HG02623 (cell line): ENCODE data around the gene LAMP1.
"Not testable (repeated sequence)": the region's sequence is repeated elsewhere in the genome, so short reads cannot be mapped to it uniquely, and the experiment has no call there.

Experiments
- ATAC-seq: cut with Tn5 transposase; IDR thresholded peaks from one replicate; pipeline ENCODE4 v1.9.1; 2021; ENCODE audit warnings: moderate library complexity; ENCODE audit not compliant: unreplicated experiment

The LAMP1 gene

DNA sequence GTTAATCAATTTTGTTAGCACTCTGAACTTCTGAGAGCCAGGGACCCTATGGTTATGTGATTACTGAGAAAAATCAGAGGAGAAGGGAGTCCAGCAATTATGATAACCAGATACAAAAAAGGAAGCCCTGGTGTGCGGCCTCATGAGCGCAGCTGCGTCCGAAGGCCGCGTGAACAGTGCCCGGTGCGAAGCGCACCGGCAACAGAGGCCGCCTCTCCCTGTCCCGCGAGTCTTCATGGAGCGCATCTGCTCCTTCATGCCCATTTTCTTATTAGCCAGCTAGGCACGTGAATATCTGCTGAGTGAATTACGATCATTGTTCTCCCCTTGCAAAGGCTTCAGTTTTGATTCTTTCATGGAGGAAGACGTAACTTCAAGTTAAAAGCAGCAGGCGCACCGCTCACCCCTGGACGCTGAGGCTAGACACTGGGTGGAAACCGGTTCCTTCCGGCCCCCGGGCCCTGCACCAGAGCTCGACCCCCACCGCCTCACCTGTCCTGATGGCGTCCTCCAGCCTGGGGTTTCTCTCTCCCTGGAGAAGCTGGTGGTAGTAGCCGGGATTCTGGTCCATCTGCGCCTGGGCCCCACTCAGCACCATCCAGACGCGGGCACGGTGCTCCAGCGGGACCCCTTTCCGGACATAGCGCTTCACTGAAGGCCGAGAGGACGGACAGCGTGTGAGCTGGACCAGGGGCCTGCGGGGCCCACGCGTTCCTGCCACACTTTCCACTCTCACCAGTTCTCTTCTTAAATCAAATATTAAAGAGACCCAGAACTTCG lies 58.0 kb downstream of the LAMP1 start:
- no peak for ATAC-seq

DNA sequence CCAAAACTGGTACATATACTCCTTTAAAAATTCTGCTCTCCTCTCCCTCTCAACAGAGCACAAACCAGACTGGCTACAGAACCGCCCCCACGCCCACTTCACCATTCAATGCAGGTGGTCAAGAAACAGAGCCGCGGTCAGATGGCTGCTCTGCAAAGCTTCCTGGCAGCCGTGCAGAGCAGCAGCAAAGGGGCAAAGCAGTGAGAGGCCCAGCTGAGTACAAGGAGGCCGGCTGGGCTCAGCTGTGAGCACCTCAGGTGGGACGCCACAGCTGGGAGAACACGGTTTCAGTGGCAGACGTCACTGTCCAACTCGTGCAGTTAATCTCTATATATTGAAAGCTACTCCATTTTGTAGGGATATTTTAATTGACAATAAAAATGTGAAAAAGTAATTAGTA lies 58.6 kb downstream of the LAMP1 start:
- no peak for ATAC-seq

DNA sequence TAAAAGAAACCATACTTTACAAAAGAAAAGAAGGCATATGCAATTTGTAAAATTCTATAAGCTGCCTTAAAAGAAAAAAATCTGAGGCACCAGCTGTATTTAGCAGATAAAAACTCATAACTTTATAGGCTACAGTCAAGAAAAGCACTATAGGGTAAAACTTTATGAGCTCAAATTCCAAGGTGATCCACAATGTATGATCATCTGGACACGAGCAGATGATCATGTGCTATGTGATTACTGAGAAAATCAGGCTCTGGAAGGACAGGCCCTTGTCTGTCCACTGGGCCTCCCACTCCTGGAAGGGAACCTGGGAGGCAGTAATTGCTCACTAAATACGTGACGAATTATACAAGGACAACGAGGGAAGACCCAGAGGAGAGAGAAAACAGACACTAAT lies 59.6 kb downstream of the LAMP1 start:
- ATAC-seq: no peak

DNA sequence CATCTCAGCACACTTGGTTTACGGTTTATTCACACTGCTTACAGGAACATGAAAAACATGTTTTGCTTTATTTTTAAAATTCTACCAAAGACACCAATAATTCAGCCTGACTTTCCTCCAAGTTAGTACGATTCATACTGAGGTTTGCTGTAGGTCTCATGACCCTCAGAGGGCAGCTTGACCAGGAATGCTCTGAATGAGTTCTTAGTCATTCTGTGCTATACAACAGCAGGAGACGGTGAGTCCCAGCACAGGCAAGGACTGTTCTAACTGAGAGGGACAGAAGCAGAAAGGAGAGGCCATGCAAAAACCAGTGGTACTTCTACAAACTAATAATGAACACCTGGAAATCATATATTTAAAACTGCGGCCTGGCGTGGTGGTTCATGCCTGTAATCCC lies 60.5 kb downstream of the LAMP1 start:
- ATAC-seq: no peak

DNA sequence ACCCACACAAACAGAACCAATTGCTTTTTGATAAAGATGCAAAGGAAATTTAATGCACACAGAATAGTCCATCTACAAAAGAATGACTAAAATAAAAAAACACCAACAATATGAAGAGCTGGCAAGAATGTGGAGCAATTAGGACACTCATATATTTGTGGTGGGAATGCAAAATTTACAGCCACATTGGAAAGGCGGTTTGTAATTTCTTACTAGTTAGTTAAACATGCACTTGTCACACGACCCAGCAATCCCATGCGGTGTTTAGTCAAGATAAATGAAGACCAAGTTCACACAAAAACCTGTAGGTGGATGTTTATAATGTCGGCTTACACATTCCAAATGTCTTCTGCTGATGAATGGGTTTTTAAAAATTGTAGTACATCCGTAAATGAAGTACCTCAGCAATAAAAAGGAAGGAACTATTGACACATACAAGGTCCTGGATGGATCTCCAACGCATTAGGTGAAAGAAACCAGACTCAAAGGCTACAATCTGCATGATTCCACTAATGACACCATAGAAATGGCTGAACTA lies 61.7 kb downstream of the LAMP1 start:
- ATAC-seq: no peak

DNA sequence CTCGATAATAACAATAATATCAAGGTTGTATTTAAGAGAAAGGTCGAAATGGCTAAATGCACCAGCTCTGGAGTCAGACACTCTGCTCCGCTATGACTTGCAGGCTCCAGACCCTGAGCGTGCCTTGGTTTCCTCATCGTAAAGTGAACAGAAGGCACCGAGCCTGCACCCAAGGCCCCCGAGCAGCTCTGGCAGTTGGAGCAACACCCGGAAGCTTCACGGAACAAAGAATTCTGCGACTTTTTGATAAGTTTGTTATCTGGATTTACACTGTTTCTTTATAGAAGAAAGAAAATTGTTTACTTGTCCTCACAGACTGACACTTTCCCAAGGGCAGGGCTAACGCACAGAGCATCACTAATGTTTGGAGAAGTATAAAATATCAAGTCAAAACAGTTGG lies 62.5 kb downstream of the LAMP1 start:
- no peak for ATAC-seq

DNA sequence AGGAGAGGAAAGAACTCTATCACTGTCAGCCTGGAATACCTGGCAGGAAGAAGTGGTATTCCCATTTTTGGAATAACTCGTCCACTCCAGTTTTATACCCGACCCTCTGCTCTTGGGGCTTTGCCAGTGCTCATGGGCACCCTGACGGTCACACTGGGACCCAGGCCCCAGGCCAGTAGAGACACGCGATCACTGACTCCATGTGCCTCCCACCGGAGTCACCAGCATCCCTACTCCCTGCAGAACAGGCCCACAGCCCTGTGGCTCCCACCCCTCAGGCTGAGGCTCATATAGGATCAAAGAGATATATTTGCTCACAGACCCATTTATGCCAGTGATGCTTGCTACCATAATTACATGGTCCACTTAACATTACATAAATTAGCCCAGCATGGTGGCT lies 63.4 kb downstream of the LAMP1 start:
- ATAC-seq: no peak

DNA sequence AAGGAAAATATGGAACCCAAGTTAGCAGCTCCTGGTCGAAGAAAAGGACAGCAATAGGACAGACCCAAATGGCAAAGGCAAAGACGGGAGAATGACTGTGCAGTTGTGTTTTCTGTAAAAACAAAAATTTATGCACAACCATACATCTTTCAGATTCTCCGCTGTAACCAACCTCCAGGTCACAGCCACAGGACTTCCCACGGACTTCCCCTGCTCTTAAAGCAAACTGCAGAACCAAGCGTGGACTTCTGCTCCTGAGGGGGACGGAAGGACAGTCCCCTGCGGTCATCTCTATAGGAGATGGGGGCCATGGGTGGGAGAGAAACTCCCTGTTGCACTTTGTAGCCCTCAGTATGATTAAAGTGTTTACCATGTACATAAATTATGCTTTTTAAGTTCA lies 64.4 kb downstream of the LAMP1 start:
- no peak for ATAC-seq

DNA sequence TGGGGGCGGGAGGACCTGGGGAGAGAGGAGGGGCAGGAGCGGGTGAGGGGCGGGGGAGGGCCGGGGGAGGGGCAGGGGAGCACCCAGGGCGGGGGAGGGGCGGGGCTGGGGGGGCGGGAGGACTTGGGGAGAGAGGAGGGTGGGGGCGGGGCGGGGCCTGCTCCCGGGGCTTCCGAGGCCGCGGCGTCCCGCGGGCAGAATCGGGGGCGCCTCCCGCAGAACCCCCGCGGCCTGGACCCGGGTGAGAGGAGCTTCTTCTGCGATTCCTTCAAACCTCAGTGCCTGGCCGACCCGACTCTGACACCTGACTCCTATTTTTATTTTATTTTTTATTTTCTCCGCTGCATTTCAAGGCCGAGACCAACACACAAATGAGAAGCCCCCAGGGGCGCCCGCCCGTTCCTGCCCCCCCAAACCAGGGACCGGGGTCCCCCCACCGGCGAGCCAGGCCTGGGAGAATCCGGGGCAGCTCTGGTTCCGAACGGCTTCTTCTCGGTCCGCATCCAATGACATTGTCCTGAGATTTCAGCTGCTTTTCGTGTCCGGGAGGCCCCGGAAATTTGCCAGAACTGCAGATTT lies 67.4 kb downstream of the LAMP1 start:
- no peak for ATAC-seq

DNA sequence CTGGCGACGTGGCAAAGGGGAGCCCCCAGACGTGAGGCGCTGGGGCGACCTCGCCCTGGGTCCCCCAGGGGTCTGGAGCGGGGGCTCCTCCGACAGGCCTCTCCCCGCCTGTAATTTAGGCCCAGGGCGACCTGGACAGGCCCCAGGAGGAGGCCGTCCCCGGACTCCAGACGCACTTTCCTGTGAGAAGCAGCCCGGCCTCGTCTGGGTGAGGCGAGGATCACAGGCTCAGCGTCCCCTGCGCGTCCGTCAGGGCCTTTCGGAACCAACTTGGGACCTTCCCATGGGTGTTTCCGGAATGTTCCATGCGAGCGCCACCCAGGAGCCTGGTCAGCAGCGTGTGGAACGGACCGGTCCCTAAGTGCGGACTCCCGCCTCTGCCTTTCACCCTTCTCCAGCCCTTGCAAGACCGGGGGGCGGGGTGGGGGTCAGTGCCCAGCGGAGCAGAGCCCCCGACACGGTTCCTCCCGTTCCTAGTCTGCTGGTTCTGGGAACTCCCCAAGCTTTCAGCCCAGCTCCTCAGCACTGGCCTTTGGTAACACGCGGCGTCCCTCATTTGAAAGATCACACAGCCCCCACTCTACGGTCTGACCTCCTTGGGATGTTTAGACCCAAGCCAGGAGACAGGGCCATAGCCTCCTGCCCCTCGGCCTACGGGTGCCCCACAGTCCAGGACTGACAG lies 68.0 kb downstream of the LAMP1 start:
- ATAC-seq: no peak

DNA sequence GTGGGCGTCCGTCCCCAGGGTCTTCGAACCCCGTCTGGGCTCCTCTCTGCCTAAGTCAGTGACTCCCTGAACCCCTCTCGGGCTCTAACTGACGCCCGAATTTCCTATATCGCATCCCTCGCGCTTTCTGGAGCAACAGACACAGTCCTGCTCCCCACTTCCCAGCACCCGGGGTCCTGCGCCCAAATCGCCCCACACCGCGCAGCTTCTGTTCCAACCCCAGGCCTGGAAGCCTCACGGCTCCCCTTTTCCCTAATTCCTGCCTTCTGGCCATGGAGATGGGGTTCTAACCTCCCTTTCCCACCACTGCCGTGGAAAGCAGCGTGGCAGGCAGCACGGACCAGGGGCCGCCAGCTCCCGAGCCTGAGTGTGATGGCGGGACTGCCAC lies 68.5 kb downstream of the LAMP1 start:
- ATAC-seq: no peak

DNA sequence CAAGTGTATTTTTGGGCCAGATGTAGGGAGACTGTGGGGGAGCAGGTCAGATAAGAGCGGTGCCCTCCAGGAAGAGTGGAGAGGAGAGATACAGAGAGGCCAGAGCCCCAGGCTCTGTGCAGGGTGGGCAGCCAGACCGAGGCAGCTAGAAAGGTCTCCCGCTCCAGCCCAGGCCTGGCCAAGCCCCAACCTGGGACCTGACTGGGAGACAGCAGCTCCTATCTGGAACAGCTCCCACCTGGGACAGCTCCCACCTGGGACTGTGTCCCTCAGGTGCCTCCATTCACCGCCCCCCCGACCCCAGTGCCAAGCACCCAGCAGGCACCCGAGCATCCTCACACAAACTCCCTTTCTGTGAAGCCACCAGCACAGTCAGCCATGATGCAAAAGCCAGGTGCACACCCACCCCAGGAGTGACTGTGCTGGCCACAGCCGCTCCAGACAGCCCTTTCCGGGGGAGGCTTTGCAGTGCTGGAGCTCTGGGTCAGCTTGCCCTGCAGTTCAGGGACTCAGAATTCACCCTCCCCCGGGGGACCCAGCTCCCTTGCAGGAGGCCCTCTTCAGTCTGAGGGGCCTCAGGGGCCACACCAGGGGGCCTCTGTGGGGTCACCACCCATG lies 69.0 kb downstream of the LAMP1 start:
- no peak for ATAC-seq

DNA sequence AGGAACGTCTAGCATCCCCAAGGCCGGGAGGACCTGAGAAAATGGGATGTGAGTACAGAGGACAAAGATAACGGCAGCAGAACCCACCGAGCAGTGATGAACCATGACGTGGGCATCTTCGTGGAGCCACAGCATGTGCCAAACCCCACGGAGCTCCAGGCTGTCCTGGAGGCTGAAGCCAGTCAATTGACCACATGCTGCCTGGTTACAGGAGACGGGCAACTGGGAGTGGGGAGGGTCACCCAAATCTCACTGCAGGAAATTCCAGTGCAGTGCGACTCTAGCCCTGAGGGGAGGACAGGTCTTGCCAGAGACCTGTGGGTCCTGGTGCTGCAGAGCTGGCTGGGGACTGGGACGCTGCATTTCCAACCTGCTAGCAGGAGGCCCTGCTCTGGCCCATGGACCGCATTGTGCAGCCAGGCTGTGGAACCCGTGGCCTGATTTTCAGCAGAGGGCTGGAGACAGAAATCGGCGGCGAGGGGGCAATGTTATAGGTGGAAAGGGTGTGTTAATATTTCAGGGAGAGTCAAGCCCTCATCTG lies 70.1 kb downstream of the LAMP1 start:
- no peak for ATAC-seq

DNA sequence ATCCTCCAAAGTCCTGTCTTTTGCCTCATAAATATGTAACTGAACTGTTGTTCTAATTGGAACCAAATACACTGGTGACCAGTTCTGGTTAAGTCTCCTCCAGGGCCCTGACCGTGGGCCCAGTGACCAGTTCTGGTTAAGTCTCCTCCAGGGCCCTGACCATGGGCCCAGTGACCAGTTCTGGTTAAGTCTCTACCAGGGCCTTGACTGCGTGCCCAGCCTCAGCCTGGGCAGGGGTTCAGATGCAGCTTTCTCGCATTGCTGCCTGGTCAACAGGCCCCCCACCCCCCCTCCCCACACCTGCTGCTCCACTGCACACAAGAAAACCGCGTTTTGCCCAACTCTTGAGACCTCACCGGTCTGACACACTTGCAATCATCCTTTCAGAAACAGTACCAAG lies 70.7 kb downstream of the LAMP1 start:
- ATAC-seq: no peak

DNA sequence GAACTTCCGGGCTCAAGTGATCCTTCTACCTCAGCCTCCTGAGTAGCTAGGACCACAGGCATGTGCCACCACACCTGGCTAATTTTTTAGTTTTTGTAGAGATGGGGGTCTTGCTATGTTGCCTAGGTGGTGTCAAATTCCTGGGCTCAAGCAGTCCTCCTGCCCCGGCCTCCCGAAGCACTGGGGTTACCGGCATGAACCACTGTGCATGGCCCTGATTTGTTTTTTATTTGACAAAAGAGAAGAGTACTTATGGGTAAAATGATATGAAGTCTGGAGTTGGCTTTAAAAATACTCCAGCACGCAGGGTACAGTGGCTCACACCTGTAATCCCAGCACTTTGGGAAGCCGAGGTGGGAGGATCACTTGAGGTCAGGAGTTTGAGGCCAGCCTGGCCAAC lies 71.3 kb downstream of the LAMP1 start:
- not testable (repeated sequence) for ATAC-seq

DNA sequence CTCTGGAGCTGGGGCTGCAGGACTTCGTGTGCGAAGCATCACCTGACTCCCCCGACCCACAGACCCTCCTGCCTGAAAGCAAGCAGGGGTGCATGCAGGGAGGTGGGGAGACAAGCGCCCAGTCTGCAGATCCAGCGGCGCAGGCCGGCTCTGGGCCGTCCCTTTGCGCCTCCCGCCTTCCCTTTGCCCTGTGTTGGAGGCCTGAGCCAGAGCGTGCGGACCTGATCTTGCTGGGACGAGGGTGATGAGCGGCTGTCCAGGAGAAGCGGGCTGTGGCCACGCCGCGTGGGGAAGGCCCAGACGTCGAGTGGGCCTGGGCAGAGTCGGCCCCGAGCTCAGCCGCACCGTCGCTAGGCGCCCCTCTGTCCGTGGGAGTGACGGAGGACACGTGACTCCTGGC lies 72.2 kb downstream of the LAMP1 start:
- ATAC-seq: no peak

DNA sequence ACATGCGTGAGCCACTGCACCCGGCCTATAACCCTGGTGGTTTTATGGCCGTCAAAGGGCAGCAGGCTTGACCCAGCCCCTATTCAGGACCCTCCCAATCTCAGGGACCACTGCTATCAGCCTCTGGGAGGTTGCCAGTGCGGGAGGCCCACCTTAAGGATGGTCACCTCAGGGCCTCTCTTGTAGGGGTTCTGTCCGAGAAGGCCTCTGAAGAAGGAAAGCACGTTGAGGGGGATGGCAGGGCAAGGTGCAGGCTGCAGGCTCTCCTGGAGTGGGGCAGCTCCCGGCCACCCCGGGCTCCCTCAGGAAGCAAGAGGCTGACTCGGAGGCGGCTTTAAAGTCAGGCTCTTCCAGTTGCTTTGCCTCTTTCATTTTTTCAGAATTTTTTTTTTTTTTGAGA lies 72.8 kb downstream of the LAMP1 start:
- no peak for ATAC-seq

DNA sequence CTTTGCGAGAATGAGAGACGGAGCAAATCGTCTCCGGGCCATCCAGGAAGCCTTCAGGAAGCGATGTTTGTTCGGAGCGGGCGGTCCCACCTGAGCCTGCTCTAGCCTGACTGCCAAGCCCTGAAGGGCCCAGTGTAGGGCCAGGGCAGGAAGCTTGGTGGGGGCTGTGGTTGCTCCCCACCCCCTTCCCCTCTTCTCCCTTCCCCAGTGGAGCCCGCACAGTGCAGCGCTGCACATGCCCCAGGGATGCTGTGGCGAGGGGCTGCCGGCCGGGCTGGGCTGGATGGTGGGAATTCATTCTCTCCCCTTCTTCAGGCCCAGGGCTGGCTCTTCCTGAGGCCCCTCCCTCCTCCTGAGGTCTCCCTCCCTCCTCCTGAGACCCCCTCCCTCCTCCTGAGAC lies 74.0 kb downstream of the LAMP1 start:
- no peak for ATAC-seq

DNA sequence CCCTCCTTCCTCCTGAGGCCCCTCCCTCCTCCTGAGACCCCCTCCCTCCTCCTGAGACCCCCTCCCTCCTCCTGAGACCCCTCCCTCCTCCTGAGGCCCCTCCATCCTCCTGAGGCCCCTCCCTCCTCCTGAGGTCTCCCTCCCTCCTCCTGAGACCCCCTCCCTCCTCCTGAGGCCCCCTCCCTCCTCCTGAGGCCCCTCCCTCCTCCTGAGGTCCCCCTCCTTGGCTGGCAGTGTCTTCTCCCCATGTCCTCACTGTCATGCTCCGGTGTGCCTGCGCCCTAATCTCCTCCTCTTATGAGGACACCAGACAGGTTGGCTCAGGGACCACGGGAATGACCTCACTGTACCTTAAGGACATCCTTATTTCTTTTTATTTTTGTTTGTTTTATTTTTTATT lies 74.7 kb downstream of the LAMP1 start:
- not testable (repeated sequence) for ATAC-seq
